ENCODE data around the gene CPT1C.

GRCh38 chr19:49738268-49738667 lies 47.4 kb downstream of the CPT1C start:
- TF ChIP-seq CTCF (IDR thresholded peaks at IDR 0.05), result no peak
- no peak for TF ChIP-seq POLR2A (IDR thresholded peaks at IDR 0.05)
